WTC11 (cell line): ENCODE measurements around the gene LETM1.

Experiments used
- TF ChIP-seq, protein P1 (sequence below): sonication (generic); formaldehyde crosslinking; IDR thresholded peaks from 2 replicates; pipeline ENCODE4 v1.8.0; 2022; ENCODE audit warnings: mild to moderate bottlenecking, missing genetic modification reagents
- TF ChIP-seq, protein P2 (sequence below): fragments of 200-600 bp; IDR thresholded peaks from 2 replicates; pipeline ENCODE4 v1.8.0; 2022; ENCODE audit warnings: antibody characterized with exemption

- TF ChIP-seq, protein P1, sequence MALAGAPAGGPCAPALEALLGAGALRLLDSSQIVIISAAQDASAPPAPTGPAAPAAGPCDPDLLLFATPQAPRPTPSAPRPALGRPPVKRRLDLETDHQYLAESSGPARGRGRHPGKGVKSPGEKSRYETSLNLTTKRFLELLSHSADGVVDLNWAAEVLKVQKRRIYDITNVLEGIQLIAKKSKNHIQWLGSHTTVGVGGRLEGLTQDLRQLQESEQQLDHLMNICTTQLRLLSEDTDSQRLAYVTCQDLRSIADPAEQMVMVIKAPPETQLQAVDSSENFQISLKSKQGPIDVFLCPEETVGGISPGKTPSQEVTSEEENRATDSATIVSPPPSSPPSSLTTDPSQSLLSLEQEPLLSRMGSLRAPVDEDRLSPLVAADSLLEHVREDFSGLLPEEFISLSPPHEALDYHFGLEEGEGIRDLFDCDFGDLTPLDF (CRISPR knock-in tag) = no peak
- TF ChIP-seq, protein P2, sequence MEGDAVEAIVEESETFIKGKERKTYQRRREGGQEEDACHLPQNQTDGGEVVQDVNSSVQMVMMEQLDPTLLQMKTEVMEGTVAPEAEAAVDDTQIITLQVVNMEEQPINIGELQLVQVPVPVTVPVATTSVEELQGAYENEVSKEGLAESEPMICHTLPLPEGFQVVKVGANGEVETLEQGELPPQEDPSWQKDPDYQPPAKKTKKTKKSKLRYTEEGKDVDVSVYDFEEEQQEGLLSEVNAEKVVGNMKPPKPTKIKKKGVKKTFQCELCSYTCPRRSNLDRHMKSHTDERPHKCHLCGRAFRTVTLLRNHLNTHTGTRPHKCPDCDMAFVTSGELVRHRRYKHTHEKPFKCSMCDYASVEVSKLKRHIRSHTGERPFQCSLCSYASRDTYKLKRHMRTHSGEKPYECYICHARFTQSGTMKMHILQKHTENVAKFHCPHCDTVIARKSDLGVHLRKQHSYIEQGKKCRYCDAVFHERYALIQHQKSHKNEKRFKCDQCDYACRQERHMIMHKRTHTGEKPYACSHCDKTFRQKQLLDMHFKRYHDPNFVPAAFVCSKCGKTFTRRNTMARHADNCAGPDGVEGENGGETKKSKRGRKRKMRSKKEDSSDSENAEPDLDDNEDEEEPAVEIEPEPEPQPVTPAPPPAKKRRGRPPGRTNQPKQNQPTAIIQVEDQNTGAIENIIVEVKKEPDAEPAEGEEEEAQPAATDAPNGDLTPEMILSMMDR = no peak
Measured at GRCh38 chr4:1819816-1820215, 36.1 kb downstream of the LETM1 start.
